Ishikawa (cell line): ENCODE results near the gene TMEM266.

Source experiments
- CEBPB ChIP-seq: IDR thresholded peaks from 2 replicates; pipeline ENCODE4 v1.6.1; 2012
- CREB1 ChIP-seq: IDR thresholded peaks from 2 replicates; pipeline ENCODE4 v1.6.1; 2012; ENCODE audit warnings: low read depth
- MAX ChIP-seq: IDR thresholded peaks from 2 replicates; pipeline ENCODE4 v1.6.1; 2012
- TEAD4 ChIP-seq: IDR thresholded peaks from 2 replicates; pipeline ENCODE4 v1.6.1; 2012

- TF ChIP-seq TEAD4, result no peak
- no peak for TF ChIP-seq MAX
- TF ChIP-seq CEBPB, result no peak
- no peak for TF ChIP-seq CREB1
Measured at GRCh38 chr15:76198456-76199105, 138.8 kb downstream of the TMEM266 start.
